ENCODE measurements around the gene HAT1. TPM values are rescaled to one million over a fixed set of nuclear protein-coding genes. Genes with fewer than 3 reads are reported as not detected.

Gene HAT1
- total RNA-seq, 4 donors from 2014 or later: 17.0 to 38.6 (median 22.7) TPM

DNA sequence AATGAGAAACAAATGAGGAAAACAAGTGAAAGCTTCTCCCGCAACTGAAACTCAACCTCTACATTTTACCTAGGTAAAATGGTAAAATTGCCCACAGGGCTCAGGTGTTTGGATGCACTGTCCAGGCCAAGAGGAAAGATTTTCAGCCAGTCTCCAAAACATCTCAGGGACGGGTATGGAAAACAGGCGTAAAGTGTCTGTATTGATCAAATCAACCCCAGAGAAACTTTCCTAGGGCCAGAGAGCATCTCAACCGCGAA lies 361 bp upstream of the HAT1 start:
- TF ChIP-seq, protein P1, sequence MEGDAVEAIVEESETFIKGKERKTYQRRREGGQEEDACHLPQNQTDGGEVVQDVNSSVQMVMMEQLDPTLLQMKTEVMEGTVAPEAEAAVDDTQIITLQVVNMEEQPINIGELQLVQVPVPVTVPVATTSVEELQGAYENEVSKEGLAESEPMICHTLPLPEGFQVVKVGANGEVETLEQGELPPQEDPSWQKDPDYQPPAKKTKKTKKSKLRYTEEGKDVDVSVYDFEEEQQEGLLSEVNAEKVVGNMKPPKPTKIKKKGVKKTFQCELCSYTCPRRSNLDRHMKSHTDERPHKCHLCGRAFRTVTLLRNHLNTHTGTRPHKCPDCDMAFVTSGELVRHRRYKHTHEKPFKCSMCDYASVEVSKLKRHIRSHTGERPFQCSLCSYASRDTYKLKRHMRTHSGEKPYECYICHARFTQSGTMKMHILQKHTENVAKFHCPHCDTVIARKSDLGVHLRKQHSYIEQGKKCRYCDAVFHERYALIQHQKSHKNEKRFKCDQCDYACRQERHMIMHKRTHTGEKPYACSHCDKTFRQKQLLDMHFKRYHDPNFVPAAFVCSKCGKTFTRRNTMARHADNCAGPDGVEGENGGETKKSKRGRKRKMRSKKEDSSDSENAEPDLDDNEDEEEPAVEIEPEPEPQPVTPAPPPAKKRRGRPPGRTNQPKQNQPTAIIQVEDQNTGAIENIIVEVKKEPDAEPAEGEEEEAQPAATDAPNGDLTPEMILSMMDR (IDR thresholded peaks at IDR 0.05; ENCODE audit: low read depth): no peak

DNA sequence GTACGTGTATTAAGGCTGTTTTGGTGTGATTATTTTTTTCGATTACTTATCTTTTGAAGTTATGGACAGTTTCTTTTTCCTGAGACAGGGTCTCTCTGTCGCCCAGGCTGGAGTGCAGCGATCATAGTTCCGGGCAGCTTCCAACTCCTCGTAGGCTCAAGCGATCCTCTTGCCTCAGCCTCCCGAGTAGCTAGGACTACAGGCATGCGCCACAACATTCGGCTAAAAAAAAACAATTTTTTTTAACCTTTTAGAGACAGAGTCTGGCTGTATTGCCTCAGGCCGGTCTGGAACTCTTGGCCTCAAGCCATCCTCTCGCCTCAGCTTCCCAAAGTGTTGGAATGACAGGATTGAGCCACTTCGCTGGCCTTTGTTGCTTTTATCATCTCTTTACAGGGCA lies 945 bp downstream of the HAT1 start:
- TF ChIP-seq, protein P1 (IDR thresholded peaks at IDR 0.05; ENCODE audit: low read depth): no peak

DNA sequence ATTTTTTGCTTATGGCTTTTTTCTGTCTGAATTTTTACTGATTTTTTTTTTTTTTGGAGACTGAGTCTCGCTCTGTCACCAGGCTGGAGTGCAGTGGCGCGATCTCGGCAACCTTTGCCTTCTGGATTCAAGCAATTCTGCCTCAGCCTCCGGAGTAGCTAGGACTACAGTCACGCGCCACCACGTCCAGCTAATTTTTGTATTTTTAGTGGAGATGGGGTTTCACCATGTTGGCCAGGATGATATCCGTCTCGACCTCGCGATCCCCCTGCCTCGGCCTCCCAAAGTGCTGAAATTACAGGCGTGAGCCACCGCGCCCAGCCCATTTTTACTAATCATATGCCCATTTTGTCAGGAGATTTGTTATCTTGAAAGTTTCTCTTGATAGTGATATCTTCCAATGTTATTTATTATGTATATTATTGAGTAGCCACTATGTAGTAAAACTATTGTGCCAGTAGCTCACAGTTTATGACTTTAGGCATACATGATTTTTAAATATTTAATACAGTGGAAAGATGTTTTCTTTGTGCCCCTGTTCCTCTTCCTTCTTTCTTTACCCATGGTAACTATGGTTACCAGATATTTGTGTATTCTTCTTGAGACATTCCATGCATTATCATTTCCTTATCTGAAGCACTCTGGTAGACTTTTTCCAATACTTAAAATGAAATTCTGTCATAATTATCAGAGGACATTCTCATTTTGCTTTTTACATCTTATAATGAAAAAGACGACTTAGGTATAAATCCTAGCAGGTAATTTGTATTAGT lies 2.1 kb downstream of the HAT1 start:
- TF ChIP-seq, protein P1 (IDR thresholded peaks at IDR 0.05; ENCODE audit: low read depth): no peak

DNA sequence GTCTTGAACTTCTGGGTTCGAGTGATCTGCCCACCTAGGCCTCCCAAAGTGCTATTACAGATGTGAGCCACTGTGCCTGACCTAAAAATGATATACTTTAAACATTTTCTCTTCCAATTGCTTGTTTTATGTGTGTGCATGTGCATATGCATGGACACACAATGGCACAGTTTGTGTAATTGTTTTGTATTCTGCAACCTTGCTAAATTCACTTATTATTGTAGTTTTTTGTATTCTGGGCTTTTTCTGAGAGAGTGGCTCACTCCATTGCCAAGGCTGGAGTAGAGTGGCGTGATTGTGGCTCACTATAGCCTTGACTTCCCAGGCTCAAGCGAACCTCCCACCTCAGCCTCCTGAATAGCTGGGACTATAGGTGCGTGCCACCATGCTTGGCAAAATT lies 8.1 kb downstream of the HAT1 start:
- TF ChIP-seq, protein P1 (IDR thresholded peaks at IDR 0.05; ENCODE audit: low read depth): no peak

DNA sequence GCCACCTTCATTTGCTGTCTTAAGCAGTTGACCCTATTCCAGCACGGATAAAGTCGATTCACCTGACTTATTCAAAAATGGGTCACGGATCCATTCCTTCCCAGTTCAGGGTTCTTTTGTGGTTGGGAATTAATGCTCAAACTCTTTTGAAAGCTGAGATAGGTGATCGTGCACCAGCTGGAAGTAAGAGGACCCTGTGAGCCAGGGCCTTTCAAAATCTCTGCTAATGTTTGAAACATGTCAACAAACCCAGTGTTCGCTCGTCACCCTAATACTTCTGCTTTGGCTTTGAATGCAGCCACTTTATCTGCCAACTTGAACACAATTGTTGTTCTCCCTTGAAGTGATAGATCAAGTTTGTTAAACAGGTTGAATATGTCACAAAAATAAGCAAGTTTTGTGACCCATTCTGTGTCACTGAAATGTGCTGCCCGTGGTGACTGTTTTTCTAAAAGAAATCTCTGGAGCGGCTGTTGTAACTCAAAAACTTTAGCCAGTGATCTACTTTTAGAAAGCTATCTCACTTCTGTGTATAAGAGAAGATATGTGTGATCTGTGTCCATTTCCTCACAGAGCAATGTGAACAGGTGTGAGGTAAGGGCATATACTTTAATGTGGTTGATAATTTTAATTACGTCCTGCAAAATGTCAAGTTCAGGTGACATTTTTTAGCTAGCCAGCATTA lies 16.9 kb downstream of the HAT1 start:
- TF ChIP-seq, protein P1 (IDR thresholded peaks at IDR 0.05; ENCODE audit: low read depth): no peak

DNA sequence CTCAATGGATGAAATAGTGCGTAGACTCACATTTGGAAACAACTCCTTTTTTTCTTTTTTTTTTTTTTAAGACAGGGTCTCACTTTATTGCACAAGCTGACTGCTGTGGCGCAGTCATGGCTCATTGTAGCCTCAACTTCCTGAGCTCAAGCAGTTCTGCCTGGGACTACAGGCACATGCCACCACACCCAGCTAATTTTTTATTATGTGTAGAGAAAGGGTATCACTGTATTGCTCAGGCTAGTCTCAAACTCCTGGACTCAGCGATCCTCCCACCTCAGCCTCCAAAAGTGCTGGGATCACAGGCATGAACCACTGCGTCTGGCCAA lies 17.4 kb downstream of the HAT1 start:
- TF ChIP-seq, protein P1 (IDR thresholded peaks at IDR 0.05; ENCODE audit: low read depth): no peak

DNA sequence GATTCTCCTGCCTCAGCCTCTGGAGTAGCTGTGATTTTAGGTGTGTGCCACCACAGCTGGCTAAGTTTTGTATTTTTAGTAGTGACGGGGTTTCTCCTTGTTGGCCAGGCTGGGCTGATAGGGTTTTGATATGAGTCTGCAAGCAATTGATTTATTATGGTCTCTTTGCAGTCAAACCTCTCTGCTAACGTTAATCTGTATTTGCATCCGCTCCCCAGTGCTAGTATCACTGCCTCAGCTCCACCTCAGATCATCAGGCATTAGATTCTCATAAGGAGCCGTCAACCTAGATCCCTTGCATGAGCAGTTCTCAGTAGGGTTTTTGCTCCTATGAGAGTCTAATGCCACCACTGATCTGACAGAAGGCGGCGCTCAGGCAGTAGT lies 19.0 kb downstream of the HAT1 start:
- TF ChIP-seq, protein P1 (IDR thresholded peaks at IDR 0.05; ENCODE audit: low read depth): no peak
